Mammary epithelial cell (primary cell): ENCODE data around the gene RTN3.

ENCODE experiments used
- CTCF ChIP-seq, 2 donors: IDR thresholded peaks in 1 of 2; conservative IDR thresholded peaks in 1 of 2; 2 replicates each; pipeline ENCODE4 v1.5.1; 2011 to 2012; ENCODE audit warnings: inconsistent platforms in 2 of 2, low read length in 2 of 2, mild to moderate bottlenecking in 2 of 2, control low read depth in 1 of 2, low read depth in 1 of 2; ENCODE audit not compliant: insufficient read depth in 1 of 2; ENCODE audit errors: extremely low read depth in 1 of 2
- EZH2 ChIP-seq: IDR thresholded peaks from 2 replicates; pipeline ENCODE4 v1.6.1; 2012; ENCODE audit warnings: low read length, inconsistent platforms, borderline replicate concordance

GRCh38 chr11:63710476-63711217 is 29.3 kb downstream of the RTN3 start:
- TF ChIP-seq CTCF (conservative IDR thresholded peaks at IDR 0.05 in 1 of 2, IDR thresholded peaks at IDR 0.05 in 1 of 2; ENCODE audit: extremely low read depth in 1 of 2, insufficient read depth in 1 of 2, low read depth in 1 of 2, low read length in 2 of 2) (no peak), EZH2 (no peak)
